ENCODE results near the gene APLNR.

DNA sequence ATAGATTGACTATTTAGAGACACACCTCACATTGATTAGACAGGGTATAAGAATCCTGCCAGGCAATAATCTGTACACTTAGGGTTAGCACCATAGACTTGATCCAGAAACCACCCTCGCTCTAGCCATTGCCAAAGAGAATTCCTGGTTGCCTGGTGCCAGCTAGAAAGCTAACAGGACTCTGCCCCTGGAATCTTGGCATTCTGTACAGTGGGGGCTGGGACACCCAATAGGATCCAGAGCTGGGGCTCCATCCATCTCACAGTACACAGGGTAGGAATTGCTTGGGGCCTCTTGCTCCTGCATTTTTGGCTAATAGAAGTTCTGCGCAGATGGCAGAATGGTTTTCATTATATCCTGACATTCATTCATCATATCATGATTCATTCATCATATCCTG lies 3.0 kb upstream of the APLNR start:
- TF ChIP-seq, protein P1, sequence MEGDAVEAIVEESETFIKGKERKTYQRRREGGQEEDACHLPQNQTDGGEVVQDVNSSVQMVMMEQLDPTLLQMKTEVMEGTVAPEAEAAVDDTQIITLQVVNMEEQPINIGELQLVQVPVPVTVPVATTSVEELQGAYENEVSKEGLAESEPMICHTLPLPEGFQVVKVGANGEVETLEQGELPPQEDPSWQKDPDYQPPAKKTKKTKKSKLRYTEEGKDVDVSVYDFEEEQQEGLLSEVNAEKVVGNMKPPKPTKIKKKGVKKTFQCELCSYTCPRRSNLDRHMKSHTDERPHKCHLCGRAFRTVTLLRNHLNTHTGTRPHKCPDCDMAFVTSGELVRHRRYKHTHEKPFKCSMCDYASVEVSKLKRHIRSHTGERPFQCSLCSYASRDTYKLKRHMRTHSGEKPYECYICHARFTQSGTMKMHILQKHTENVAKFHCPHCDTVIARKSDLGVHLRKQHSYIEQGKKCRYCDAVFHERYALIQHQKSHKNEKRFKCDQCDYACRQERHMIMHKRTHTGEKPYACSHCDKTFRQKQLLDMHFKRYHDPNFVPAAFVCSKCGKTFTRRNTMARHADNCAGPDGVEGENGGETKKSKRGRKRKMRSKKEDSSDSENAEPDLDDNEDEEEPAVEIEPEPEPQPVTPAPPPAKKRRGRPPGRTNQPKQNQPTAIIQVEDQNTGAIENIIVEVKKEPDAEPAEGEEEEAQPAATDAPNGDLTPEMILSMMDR (conservative IDR thresholded peaks at IDR 0.05; ENCODE audit: low read length): no peak
- TF ChIP-seq EZH2phosphoT487 (IDR thresholded peaks at IDR 0.05; ENCODE audit: borderline replicate concordance, low read depth, low read length): no peak
